GM13976 (cell line): ENCODE measurements around the gene SUFU.

ENCODE experiments used
- DNase-seq: peaks from one replicate; pipeline ENCODE4 v3.0.0; 2012; ENCODE audit warnings: low spot score
- CTCF ChIP-seq: IDR thresholded peaks from 2 replicates; pipeline ENCODE4 v1.5.1; 2012; ENCODE audit warnings: borderline replicate concordance, mild to moderate bottlenecking; ENCODE audit not compliant: insufficient read depth; ENCODE audit errors: extremely low read depth, missing control alignments, control extremely low read depth
- in situ Hi-C: fragments of 300-500 bp; cut with MboI; formaldehyde crosslinking; loops from one replicate; pipeline ENCODE4 v1.12.0; 2022; ENCODE audit warnings: low sequenced_read_pairs, mixed read lengths, inconsistent platforms; ENCODE audit not compliant: unreplicated experiment

The SUFU gene

GRCh38 chr10:102504179-102504975 lies 605 bp downstream of the SUFU start:
- TF ChIP-seq CTCF: no peak
- no peak for DNase-seq
- in situ Hi-C loops: no loop called here

- DNase-seq: no peak
- TF ChIP-seq CTCF: no peak
- in situ Hi-C loops: no loop called here
Measured at GRCh38 chr10:102504976-102505300, 1.2 kb downstream of the SUFU start.

GRCh38 chr10:102505462-102506115 lies 1.8 kb downstream of the SUFU start:
- in situ Hi-C loops: no loop called here
- no peak for DNase-seq
- TF ChIP-seq CTCF: no peak

GRCh38 chr10:102507521-102507920 lies 3.7 kb downstream of the SUFU start:
- TF ChIP-seq CTCF: no peak
- in situ Hi-C loops: no loop called here
- DNase-seq: no peak

GRCh38 chr10:102508506-102508905 lies 4.7 kb downstream of the SUFU start:
- no peak for TF ChIP-seq CTCF
- no peak for DNase-seq
- in situ Hi-C loops: no loop called here

- TF ChIP-seq CTCF: no peak
- in situ Hi-C loops: no loop called here
- no peak for DNase-seq
Measured at GRCh38 chr10:102509387-102509786, 5.6 kb downstream of the SUFU start.
